ENCODE results near the gene CCKAR.

DNA sequence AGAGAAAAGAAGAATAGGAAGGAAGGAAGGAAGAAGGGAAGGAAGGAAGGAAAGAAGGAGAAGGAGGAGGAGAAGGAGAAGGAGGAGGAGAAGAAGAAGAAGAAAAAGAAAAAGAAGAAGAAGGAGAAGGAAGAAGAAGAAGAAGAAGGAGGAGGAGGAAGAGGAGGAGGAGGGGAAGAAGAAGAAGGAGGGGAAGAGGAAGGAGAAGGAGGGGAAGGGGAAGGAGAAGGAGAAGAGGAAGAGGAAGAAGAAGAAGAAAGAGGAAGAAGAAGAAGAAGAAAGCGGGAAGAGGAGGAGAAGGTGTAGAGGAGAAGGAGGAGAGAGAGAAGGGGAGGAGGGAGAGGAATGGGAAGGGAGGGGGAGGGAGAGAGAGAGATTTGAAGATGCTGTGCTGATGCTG, 22.6 kb downstream of the CCKAR start:
- TF ChIP-seq, protein P1, sequence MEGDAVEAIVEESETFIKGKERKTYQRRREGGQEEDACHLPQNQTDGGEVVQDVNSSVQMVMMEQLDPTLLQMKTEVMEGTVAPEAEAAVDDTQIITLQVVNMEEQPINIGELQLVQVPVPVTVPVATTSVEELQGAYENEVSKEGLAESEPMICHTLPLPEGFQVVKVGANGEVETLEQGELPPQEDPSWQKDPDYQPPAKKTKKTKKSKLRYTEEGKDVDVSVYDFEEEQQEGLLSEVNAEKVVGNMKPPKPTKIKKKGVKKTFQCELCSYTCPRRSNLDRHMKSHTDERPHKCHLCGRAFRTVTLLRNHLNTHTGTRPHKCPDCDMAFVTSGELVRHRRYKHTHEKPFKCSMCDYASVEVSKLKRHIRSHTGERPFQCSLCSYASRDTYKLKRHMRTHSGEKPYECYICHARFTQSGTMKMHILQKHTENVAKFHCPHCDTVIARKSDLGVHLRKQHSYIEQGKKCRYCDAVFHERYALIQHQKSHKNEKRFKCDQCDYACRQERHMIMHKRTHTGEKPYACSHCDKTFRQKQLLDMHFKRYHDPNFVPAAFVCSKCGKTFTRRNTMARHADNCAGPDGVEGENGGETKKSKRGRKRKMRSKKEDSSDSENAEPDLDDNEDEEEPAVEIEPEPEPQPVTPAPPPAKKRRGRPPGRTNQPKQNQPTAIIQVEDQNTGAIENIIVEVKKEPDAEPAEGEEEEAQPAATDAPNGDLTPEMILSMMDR (conservative IDR thresholded peaks at IDR 0.05; ENCODE audit: low read depth in 2 of 2) = no peak
- no peak for TF ChIP-seq EZH2phosphoT487 (IDR thresholded peaks at IDR 0.05; ENCODE audit: unreplicated experiment)
- no peak for TF ChIP-seq ZNF331 (CRISPR knock-in tag; IDR thresholded peaks at IDR 0.05; ENCODE audit: low read depth)
